HepG2 (cell line): ENCODE results near the gene SAE1. TPM values are rescaled to one million over a fixed set of nuclear protein-coding genes. Genes with fewer than 3 reads are reported as not detected.

Experiments
- ARID4A ChIP-seq: sonication (generic); formaldehyde crosslinking; IDR thresholded peaks from 2 replicates; pipeline ENCODE4 v1.5.0; 2020; ENCODE audit warnings: mild to moderate bottlenecking, missing genetic modification reagents, borderline replicate concordance
- BATF2 ChIP-seq: sonication (generic); formaldehyde crosslinking; IDR thresholded peaks from 2 replicates; pipeline ENCODE4 v1.8.0; 2022; ENCODE audit warnings: mild to moderate bottlenecking, missing genetic modification reagents, moderate library complexity
- DNMT3B ChIP-seq: conservative IDR thresholded peaks from 2 replicates; pipeline ENCODE4 v1.6.1; 2016; ENCODE audit warnings: missing biosample characterization, control low read depth
- E2F1 ChIP-seq: sonication (generic); formaldehyde crosslinking; IDR thresholded peaks from 2 replicates; pipeline ENCODE4 v1.5.0; 2020; ENCODE audit warnings: missing genetic modification reagents
- EZH2 ChIP-seq: conservative IDR thresholded peaks from 2 replicates; pipeline ENCODE4 v1.6.1; 2012; ENCODE audit warnings: mild to moderate bottlenecking, low read depth, low read length, moderate library complexity
- HNF4G ChIP-seq, 2 experiments: sonication (generic) in 1 of 2; formaldehyde crosslinking in 1 of 2; IDR thresholded peaks; 2 replicates each; pipeline versions ENCODE4 v1.4.0 to v1.6.1; 2011 to 2020; ENCODE audit warnings: borderline replicate concordance in 2 of 2, low read depth in 2 of 2, mild to moderate bottlenecking in 2 of 2, low read length in 1 of 2, missing genetic modification reagents in 1 of 2, moderate library complexity in 1 of 2
- MAF1 ChIP-seq: sonication (generic); formaldehyde crosslinking; IDR thresholded peaks from 2 replicates; pipeline ENCODE4 v1.5.0; 2020; ENCODE audit warnings: missing genetic modification reagents, borderline replicate concordance
- MEIS2 ChIP-seq: sonication (generic); formaldehyde crosslinking; IDR thresholded peaks from 2 replicates; pipeline ENCODE4 v1.9.0; 2021; ENCODE audit warnings: mild to moderate bottlenecking, missing genetic modification reagents
- MYC ChIP-seq: sonication (generic); formaldehyde crosslinking; IDR thresholded peaks from 2 replicates; pipeline ENCODE4 v1.9.0; 2021; ENCODE audit warnings: missing genetic modification reagents, borderline replicate concordance
- NFIC ChIP-seq: IDR thresholded peaks from 2 replicates; pipeline ENCODE4 v1.6.1; 2012; ENCODE audit warnings: mild to moderate bottlenecking, low read length, inconsistent platforms
- RARA ChIP-seq: IDR thresholded peaks from 2 replicates; pipeline ENCODE4 v1.6.1; 2016; ENCODE audit warnings: missing genetic modification reagents, missing compliant biosample characterization
- RXRB ChIP-seq: IDR thresholded peaks from 2 replicates; pipeline ENCODE4 v1.6.1; 2016; ENCODE audit warnings: borderline replicate concordance, missing genetic modification reagents, missing compliant biosample characterization
- ZBTB38 ChIP-seq: sonication (generic); formaldehyde crosslinking; IDR thresholded peaks from 2 replicates; pipeline ENCODE4 v1.5.1; 2020; ENCODE audit warnings: mild to moderate bottlenecking, missing genetic modification reagents
- ZBTB43 ChIP-seq: sonication (generic); formaldehyde crosslinking; conservative IDR thresholded peaks from 2 replicates; pipeline ENCODE4 v1.4.0; 2020; ENCODE audit warnings: missing genetic modification reagents
- ZNF766 ChIP-seq: sonication (generic); formaldehyde crosslinking; IDR thresholded peaks from 2 replicates; pipeline ENCODE4 v1.5.0; 2020; ENCODE audit warnings: missing genetic modification reagents, borderline replicate concordance
- ZNF83 ChIP-seq: sonication (generic); formaldehyde crosslinking; IDR thresholded peaks from 2 replicates; pipeline ENCODE4 v1.4.0; 2020; ENCODE audit warnings: missing genetic modification reagents, mild to moderate bottlenecking, borderline replicate concordance
- polyA plus RNA-seq, 8 experiments: library from polyadenylated mRNA; depleted of rRNA in 3 of 8; stranded (reverse) in 7 of 8; unstranded in 1 of 8; fragments of >200 nt; fragmentation: Illumina TruSeq in 4 of 8; extraction: Trizol in 4 of 8; gene quantifications; 2 replicates each; pipeline versions ENCODE4 v1.2.1 to v1.2.3, GENCODE V29; 2011 to 2016; ENCODE audit warnings: low read depth in 4 of 8, missing spikeins in 1 of 8, mixed read lengths in 1 of 8; ENCODE audit not compliant: insufficient read depth in 1 of 8
- total RNA-seq, 5 experiments: library from RNA; depleted of rRNA; stranded (reverse); fragments of >200 nt; fragmentation: Illumina TruSeq; extraction: Trizol; gene quantifications; 2 replicates each; pipeline ENCODE4 v1.2.3, GENCODE V29; 2016; ENCODE audit warnings: low read depth in 1 of 5
- TF ChIP-seq, protein P1 (sequence below): sonication (generic); formaldehyde crosslinking; IDR thresholded peaks from 2 replicates; pipeline ENCODE4 v1.4.0; 2020; ENCODE audit warnings: missing genetic modification reagents

SAE1 gene
- total and polyA plus RNA-seq, 2 of the 13 experiments (the other 11 are each of a cell fraction or from before 2014, with no cell fraction given) = 87.6 to 197 TPM

GRCh38 chr19:47109541-47110375 lies 20.9 kb upstream of the SAE1 start (continued):
- TF ChIP-seq E2F1 (CRISPR knock-in tag) (no peak), HNF4G (IDR thresholded peaks at IDR 0.05; ENCODE audit: borderline replicate concordance, low read depth, low read length) (no peak), HNF4G (CRISPR knock-in tag; IDR thresholded peaks at IDR 0.05; ENCODE audit: borderline replicate concordance, low read depth) (no peak), ZNF766 (no peak), ZNF83 (CRISPR knock-in tag) (no peak), ZBTB38 (CRISPR knock-in tag) (0 out of 2 replicates have a peak, but pooled peaks have one; percentile 27), MYC (0 out of 2 replicates have a peak, but pooled peaks have one; percentile 42), ZBTB43 (0 out of 2 replicates have a peak, but pooled peaks have one; percentile 18), RARA (peak; percentile 6; the same call in 1 of the 2 replicates), BATF2 (CRISPR knock-in tag) (no peak), DNMT3B (CRISPR knock-in tag) (peak; percentile 27; the same call in 1 of the 2 replicates), ARID4A (CRISPR knock-in tag) (peak; percentile 6; the same call in 1 of the 2 replicates), RXRB (CRISPR knock-in tag) (peak; percentile 21; the same call in 1 of the 2 replicates), EZH2 (no peak), NFIC (0 out of 2 replicates have a peak, but pooled peaks have one; percentile 28), MAF1 (CRISPR knock-in tag) (no peak), MEIS2 (CRISPR knock-in tag) (no peak)
- TF ChIP-seq, protein P1, sequence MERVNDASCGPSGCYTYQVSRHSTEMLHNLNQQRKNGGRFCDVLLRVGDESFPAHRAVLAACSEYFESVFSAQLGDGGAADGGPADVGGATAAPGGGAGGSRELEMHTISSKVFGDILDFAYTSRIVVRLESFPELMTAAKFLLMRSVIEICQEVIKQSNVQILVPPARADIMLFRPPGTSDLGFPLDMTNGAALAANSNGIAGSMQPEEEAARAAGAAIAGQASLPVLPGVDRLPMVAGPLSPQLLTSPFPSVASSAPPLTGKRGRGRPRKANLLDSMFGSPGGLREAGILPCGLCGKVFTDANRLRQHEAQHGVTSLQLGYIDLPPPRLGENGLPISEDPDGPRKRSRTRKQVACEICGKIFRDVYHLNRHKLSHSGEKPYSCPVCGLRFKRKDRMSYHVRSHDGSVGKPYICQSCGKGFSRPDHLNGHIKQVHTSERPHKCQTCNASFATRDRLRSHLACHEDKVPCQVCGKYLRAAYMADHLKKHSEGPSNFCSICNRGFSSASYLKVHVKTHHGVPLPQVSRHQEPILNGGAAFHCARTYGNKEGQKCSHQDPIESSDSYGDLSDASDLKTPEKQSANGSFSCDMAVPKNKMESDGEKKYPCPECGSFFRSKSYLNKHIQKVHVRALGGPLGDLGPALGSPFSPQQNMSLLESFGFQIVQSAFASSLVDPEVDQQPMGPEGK (CRISPR knock-in tag) = peak; percentile 76; the same call in 1 of the 2 replicates
